H9 (cell line): ENCODE measurements around the gene MAP3K2. TPM values are rescaled to one million over a fixed set of nuclear protein-coding genes. Genes with fewer than 3 reads are reported as not detected.

ENCODE experiments used
- DNase-seq: peaks from one replicate; pipeline ENCODE4 v3.0.0-alpha.2; 2017
- H2AFZ ChIP-seq: one replicate; pipeline ENCODE4 v1.6.1; 2013; ENCODE audit warnings: mild to moderate bottlenecking, low read length, control low read depth, moderate library complexity
- H2AK5ac ChIP-seq: 2 replicates; pipeline ENCODE4 v1.6.1; 2013; ENCODE audit warnings: low read length, control low read depth, mixed read lengths; ENCODE audit not compliant: insufficient read length
- H2BK120ac ChIP-seq: one replicate; pipeline ENCODE4 v1.6.1; 2013; ENCODE audit warnings: low read depth, mild to moderate bottlenecking, low read length, control low read depth, inconsistent platforms; ENCODE audit not compliant: poor library complexity, severe bottlenecking
- H2BK12ac ChIP-seq: 2 replicates; pipeline ENCODE4 v1.6.1; 2013; ENCODE audit warnings: low read length, control low read depth, mixed read lengths, low read depth; ENCODE audit not compliant: insufficient read length
- H2BK15ac ChIP-seq: 2 replicates; pipeline ENCODE4 v1.6.1; 2013; ENCODE audit warnings: low read depth, low read length, control low read depth
- H2BK20ac ChIP-seq: one replicate; pipeline ENCODE4 v1.6.1; 2013; ENCODE audit warnings: low read depth, mild to moderate bottlenecking, low read length, control low read depth, inconsistent platforms; ENCODE audit not compliant: poor library complexity, severe bottlenecking
- H2BK5ac ChIP-seq: 2 replicates; pipeline ENCODE4 v1.6.1; 2013; ENCODE audit warnings: low read length, control low read depth, mixed read lengths; ENCODE audit not compliant: insufficient read length
- H3K14ac ChIP-seq: 2 replicates; pipeline ENCODE4 v1.6.1; 2013; ENCODE audit warnings: low read length, control low read depth; ENCODE audit not compliant: insufficient read depth
- H3K18ac ChIP-seq: 2 replicates; pipeline ENCODE4 v1.6.1; 2013; ENCODE audit warnings: low read depth, mild to moderate bottlenecking, mixed read lengths, low read length, control low read depth; ENCODE audit not compliant: insufficient read length
- H3K23ac ChIP-seq: 2 replicates; pipeline ENCODE4 v1.6.1; 2013; ENCODE audit warnings: low read length, control low read depth, mixed read lengths, low read depth; ENCODE audit not compliant: insufficient read length
- H3K23me2 ChIP-seq: 2 replicates; pipeline ENCODE4 v1.6.1; 2013; ENCODE audit warnings: low read depth, mild to moderate bottlenecking, mixed read lengths, low read length, control low read depth; ENCODE audit not compliant: insufficient read length, poor library complexity, severe bottlenecking
- H3K27ac ChIP-seq: 2 replicates; pipeline ENCODE4 v1.5.1; 2013; ENCODE audit warnings: low read length, control low read depth, mixed read lengths, low read depth; ENCODE audit not compliant: insufficient read length
- H3K27me3 ChIP-seq: 2 replicates; pipeline ENCODE4 v1.6.1; 2013; ENCODE audit warnings: low read length, control low read depth, inconsistent platforms; ENCODE audit not compliant: insufficient read depth
- H3K4ac ChIP-seq: 2 replicates; pipeline ENCODE4 v1.6.1; 2013; ENCODE audit warnings: low read depth, mild to moderate bottlenecking, control low read depth, inconsistent platforms, low read length, moderate library complexity
- H3K4me1 ChIP-seq: 2 replicates; pipeline ENCODE4 v1.6.1; 2013; ENCODE audit warnings: low read length, control low read depth, inconsistent platforms; ENCODE audit not compliant: insufficient read depth
- H3K4me2 ChIP-seq: 2 replicates; pipeline ENCODE4 v1.6.1; 2013; ENCODE audit warnings: low read length, control low read depth, mixed read lengths; ENCODE audit not compliant: insufficient read length, insufficient read depth
- H3K56ac ChIP-seq: 2 replicates; pipeline ENCODE4 v1.6.1; 2013; ENCODE audit warnings: low read depth, mild to moderate bottlenecking, mixed read lengths, low read length, control low read depth; ENCODE audit not compliant: insufficient read length
- H3K79me1 ChIP-seq: 2 replicates; pipeline ENCODE4 v1.6.1; 2013; ENCODE audit warnings: low read depth, mild to moderate bottlenecking, moderate library complexity, low read length, control low read depth, inconsistent platforms; ENCODE audit not compliant: insufficient read depth, poor library complexity, severe bottlenecking
- H3K79me2 ChIP-seq: 2 replicates; pipeline ENCODE4 v1.6.1; 2013; ENCODE audit warnings: low read length, control low read depth, inconsistent platforms; ENCODE audit not compliant: insufficient read depth
- H3K9ac ChIP-seq: 2 replicates; pipeline ENCODE4 v1.6.1; 2013; ENCODE audit warnings: low read length, control low read depth, mixed read lengths; ENCODE audit not compliant: insufficient read length; ENCODE audit errors: extremely low read depth
- H3K9me3 ChIP-seq: one replicate; pipeline ENCODE4 v1.6.1; 2013; ENCODE audit warnings: low read depth, low read length, inconsistent platforms; ENCODE audit not compliant: control insufficient read depth
- H3T11ph ChIP-seq: one replicate; pipeline ENCODE4 v1.6.1; 2013; ENCODE audit warnings: mild to moderate bottlenecking, low read length, control low read depth, inconsistent platforms
- H4K20me1 ChIP-seq: one replicate; pipeline ENCODE4 v1.6.1; 2013; ENCODE audit not compliant: control insufficient read depth, insufficient read length, insufficient read depth
- H4K5ac ChIP-seq: 2 replicates; pipeline ENCODE4 v1.6.1; 2013; ENCODE audit warnings: low read depth, mild to moderate bottlenecking, mixed read lengths, low read length, control low read depth; ENCODE audit not compliant: insufficient read length
- H4K8ac ChIP-seq: replicated peaks from 2 replicates; pipeline ENCODE4 v1.6.1; 2013; ENCODE audit warnings: low read length, control low read depth, mixed read lengths, low read depth; ENCODE audit not compliant: insufficient read length
- H4K91ac ChIP-seq: 2 replicates; pipeline ENCODE4 v1.6.1; 2013; ENCODE audit warnings: low read depth, mild to moderate bottlenecking, moderate library complexity, mixed read lengths, low read length, control low read depth; ENCODE audit not compliant: insufficient read length
- H3K27ac Mint-ChIP-seq, 3 experiments: 2 replicates in 2 of 3; 3 replicates in 1 of 3; pipeline ENCODE4 v1.8.0; 2020 to 2021; ENCODE audit warnings: mixed read lengths in 3 of 3, mild to moderate bottlenecking in 1 of 3, moderate library complexity in 1 of 3
- H3K27me3 Mint-ChIP-seq: 2 replicates; pipeline ENCODE4 v1.8.0; 2021; ENCODE audit warnings: low read depth, mild to moderate bottlenecking, moderate library complexity, mixed read lengths
- H3K36me3 Mint-ChIP-seq, 3 experiments: 2 replicates in 2 of 3; 3 replicates in 1 of 3; pipeline ENCODE4 v1.8.0; 2020 to 2021; ENCODE audit warnings: low read depth in 3 of 3, mixed read lengths in 3 of 3; ENCODE audit not compliant: insufficient read depth in 1 of 3
- H3K4me1 Mint-ChIP-seq, 2 experiments: 2 replicates each; pipeline ENCODE4 v1.8.0; 2020; ENCODE audit warnings: mixed read lengths in 2 of 2
- H3K4me3 Mint-ChIP-seq, 2 experiments: 2 replicates in 1 of 2; 3 replicates in 1 of 2; pipeline ENCODE4 v1.8.0; 2020 to 2021; ENCODE audit warnings: mild to moderate bottlenecking in 2 of 2, mixed read lengths in 2 of 2, moderate library complexity in 1 of 2
- H3K9me3 Mint-ChIP-seq, 2 experiments: 2 replicates in 1 of 2; 3 replicates in 1 of 2; pipeline ENCODE4 v1.8.0; 2020; ENCODE audit warnings: mild to moderate bottlenecking in 2 of 2, mixed read lengths in 2 of 2, moderate library complexity in 1 of 2
- WGBS: extraction: QIAGEN DNeasy Blood & Tissue Kit; methylation state at CpG from one replicate; pipeline ENCODE4 v1.1.7; 2013; ENCODE audit warnings: missing lambda C conversion rate, low lambda C conversion rate, mixed read lengths; ENCODE audit not compliant: insufficient read length; ENCODE audit errors: extremely low coverage; 5-methylcytosine and 5-hydroxymethylcytosine counted together
- total RNA-seq: library from RNA; stranded (reverse); gene quantifications from 2 replicates; pipeline ENCODE4 v1.2.1, GENCODE V29; 2021
- TF ChIP-seq, protein P1 (sequence below): fragments of 200-600 bp; sonication (generic); conservative IDR thresholded peaks from 3 replicates; pipeline ENCODE4 v1.8.0; 2021; ENCODE audit warnings: antibody characterized with exemption, mild to moderate bottlenecking

Gene MAP3K2
- total RNA-seq, 1 experiment from 2014 or later = 25.8 TPM

DNA sequence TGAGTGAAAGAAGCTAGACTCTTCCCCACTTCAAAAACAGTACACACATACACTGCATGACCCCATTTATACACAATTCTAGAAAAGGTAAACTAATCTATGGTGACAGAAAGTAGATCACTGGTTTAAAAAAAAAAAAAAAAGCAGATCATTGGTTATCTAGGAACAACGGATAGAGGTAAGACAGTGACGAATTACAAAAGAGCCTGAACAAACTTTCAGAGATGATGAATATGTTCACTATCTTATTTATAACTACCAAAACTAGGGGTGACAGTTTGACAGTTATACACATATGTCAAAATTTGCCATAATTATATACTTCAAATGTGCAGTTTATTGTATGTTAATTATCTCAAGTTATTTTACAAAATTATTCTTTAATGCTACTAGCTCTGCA is 27.5 kb downstream of the MAP3K2 start:
- Histone ChIP-seq H4K20me1 (no peaks in the 10 kb centered on the region), H3K4me1 (no peaks in the 10 kb centered on the region; the same call in 1 of the 2 replicates), H3K27ac (no peak overlapping the region), H2BK12ac (no peak overlapping the region), H2AFZ (no peak overlapping the region), H4K91ac (no peak overlapping the region), H2AK5ac (no peak overlapping the region), H3K4ac (no peak overlapping the region), H3K14ac (no peak overlapping the region), H3K27me3 (no peaks in the 10 kb centered on the region), H3K23ac (no peak overlapping the region), H3K4me2 (no peak overlapping the region), H3K18ac (no peak overlapping the region), H3K56ac (no peak overlapping the region), H2BK120ac (no peak overlapping the region), H3K9ac (no peak overlapping the region), H3K79me1 (no peaks in the 10 kb centered on the region), H3K9me3 (no peaks in the 10 kb centered on the region), H3K23me2 (no peaks in the 10 kb centered on the region), H2BK15ac (no peak overlapping the region), H3T11ph (no peak overlapping the region), H2BK5ac (no peak overlapping the region), H2BK20ac (no peak overlapping the region), H4K8ac (no peak overlapping the region), H4K5ac (no peak overlapping the region), H3K79me2 (no peaks in the 10 kb centered on the region; the same call in 1 of the 2 replicates)
- Mint-ChIP-seq H3K4me1 (peaks cover 37 to 42% of the 10 kb centered on the region in 2 experiments), H3K27me3 (no peaks in the 10 kb centered on the region), H3K9me3 (no peaks in the 10 kb centered on the region), H3K36me3 (no peaks in the 10 kb centered on the region; a peak in 2 of 7 replicates), H3K27ac (no peak overlapping the region), H3K4me3 (no peak overlapping the region)
- WGBS = no CpG with 5 or more reads among the region's 2 CpGs
- TF ChIP-seq, protein P1, sequence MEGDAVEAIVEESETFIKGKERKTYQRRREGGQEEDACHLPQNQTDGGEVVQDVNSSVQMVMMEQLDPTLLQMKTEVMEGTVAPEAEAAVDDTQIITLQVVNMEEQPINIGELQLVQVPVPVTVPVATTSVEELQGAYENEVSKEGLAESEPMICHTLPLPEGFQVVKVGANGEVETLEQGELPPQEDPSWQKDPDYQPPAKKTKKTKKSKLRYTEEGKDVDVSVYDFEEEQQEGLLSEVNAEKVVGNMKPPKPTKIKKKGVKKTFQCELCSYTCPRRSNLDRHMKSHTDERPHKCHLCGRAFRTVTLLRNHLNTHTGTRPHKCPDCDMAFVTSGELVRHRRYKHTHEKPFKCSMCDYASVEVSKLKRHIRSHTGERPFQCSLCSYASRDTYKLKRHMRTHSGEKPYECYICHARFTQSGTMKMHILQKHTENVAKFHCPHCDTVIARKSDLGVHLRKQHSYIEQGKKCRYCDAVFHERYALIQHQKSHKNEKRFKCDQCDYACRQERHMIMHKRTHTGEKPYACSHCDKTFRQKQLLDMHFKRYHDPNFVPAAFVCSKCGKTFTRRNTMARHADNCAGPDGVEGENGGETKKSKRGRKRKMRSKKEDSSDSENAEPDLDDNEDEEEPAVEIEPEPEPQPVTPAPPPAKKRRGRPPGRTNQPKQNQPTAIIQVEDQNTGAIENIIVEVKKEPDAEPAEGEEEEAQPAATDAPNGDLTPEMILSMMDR = no peak
- no peak for DNase-seq
